Activated T-cell treated with anti-CD3 and anti-CD28 coated beads for 48 hours (primary cell): ENCODE results near the gene MYO1H.
A peak's percentile ranks its signal among the peaks of the same experiment; 100 is the strongest.
"Not testable (repeated sequence)": the region's sequence is repeated elsewhere in the genome, so short reads cannot be mapped to it uniquely, and the experiment has no call there.

Source experiments
- DNase-seq: peaks from one replicate; pipeline ENCODE4 v3.0.0-alpha.2; 2020; ENCODE audit warnings: low read depth

The MYO1H gene, protein sequence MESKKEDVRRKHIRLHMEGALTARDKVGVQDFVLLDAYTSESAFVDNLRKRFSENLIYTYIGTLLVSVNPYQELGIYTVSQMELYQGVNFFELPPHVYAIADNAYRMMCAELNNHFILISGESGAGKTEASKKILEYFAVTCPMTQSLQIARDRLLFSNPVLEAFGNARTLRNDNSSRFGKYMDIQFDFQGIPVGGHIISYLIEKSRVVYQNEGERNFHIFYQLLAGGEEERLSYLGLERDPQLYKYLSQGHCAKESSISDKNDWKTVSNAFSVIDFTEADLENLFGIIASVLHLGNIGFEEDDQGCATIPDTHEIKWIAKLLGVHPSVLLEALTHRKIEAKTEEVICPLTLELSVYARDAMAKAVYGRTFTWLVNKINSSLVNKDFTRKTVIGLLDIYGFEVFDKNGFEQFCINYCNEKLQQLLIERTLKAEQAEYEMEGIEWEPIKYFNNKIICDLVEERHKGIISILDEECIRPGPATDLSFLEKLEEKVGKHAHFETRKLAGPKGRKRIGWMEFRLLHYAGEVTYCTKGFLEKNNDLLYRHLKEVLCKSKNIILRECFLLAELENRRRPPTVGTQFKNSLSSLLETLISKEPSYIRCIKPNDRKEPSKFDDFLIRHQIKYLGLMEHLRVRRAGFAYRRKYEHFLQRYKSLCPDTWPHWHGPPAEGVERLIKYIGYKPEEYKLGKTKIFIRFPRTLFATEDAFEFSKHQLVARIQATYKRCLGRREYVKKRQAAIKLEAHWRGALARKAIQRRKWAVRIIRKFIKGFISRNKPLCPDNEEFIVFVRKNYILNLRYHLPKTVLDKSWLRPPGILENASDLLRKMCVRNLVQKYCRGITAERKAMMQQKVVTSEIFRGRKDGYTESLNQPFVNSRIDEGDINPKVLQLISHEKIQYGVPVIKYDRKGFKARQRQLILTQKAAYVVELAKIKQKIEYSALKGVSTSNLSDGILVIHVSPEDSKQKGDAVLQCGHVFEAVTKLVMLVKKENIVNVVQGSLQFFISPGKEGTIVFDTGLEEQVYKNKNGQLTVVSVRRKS

DNA sequence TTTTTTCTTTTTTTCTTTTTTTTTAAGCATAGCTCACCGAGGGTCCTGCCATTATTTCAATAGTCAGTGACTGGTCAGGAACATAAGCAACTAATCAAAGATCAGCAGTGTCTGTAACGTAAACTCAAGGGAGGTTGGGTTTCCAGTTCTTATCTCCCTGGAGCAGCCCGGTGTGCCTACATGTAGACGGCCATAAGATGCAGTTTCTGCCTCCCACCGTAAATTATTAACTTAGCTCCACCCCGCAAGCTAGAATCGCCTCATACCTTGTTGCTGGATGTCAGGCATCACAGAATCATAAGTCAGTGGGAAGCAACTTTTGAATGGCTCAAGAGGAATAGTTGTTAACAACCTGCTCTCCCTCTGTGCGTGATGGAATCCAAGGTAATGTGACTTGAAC, at the start of gene MYO1H:
MYO1H (plus strand) TSS at position 312 of the 400 bp plus-strand sequence; CDS start at position 373, 61 bp downstream.
- DNase-seq: no peak

DNA sequence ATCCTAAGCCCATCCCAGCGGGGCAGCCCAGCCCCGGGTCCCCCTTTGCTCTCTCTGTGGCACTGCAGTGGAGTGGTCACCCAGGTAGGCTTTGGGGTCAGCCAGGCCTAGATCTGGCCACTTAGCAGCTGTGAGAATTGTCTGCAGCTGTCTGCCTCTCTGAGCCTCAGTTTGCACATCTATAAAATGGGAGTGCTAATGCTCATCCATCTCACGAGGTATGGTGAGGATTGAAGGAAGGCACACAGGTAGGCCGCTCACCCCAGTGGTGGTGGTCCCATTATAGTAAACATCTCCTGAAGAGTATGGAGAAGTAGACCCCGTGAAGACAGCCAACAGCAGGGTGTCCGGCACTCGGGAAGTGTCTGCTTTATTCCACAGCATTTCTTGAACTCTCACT, 47.9 kb upstream of the MYO1H start:
- DNase-seq: no peak

DNA sequence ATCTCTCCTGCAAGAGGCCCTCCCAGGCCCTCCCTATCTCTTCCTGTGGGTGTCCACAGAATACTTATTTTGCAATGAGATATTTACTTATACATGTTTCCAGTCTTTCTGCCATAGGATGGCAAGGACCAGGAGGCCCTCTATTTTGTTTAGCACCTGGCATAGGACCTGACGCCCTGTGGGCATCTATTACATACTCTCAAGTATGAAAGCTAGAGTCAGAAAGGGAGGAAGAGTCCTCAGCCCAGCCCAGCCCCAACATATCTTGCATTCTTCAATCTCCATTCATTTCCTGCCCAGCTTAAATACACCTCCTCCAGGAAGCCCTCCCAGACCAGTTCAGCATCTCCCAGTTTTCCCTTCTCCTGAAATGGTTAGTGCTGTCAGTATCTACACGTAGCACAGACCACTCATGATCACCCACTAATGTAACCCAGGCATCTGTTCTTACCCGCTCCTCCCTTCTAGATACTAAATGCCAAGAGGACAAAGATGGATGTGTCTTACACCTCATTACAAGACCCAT, 46.0 kb upstream of the MYO1H start:
- no peak for DNase-seq

DNA sequence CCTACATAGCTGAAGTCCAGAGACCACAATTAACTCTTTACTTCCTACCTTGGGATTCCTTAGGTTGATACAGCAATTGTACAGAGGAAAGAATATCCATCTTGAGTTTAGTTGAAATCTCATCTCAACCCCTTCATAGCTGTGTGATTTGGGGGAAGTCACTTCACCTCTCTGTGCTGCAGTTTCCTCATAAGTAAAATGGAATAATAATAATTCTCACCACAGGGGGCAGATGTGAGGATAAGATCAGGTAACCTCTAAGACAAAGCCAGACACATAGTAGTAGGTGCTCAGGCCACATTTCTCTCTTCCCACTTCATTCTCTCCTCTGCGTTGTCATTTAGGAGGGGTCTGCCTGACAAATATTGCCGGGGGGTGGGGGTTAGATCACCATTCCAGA, 45.3 kb upstream of the MYO1H start:
- DNase-seq: no peak

DNA sequence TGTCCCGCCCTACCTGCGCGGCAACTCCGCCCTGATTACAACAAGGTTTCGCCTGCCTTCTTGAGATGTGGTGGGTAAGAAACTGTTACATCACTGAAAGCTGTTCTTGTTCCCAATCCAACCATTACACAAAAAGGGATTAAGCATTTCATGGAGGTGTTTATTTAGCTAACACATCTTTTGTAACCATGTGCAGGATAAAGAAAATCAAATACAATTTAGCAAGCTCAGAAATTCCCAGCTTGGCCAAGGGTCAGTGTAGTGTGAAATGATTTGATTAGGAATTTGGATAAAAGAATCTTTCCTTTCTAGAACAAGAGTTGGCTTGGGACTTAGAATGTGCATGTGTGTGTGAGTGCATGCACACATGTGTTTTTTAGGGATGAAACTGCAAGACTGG, 44.9 kb upstream of the MYO1H start:
- no peak for DNase-seq

DNA sequence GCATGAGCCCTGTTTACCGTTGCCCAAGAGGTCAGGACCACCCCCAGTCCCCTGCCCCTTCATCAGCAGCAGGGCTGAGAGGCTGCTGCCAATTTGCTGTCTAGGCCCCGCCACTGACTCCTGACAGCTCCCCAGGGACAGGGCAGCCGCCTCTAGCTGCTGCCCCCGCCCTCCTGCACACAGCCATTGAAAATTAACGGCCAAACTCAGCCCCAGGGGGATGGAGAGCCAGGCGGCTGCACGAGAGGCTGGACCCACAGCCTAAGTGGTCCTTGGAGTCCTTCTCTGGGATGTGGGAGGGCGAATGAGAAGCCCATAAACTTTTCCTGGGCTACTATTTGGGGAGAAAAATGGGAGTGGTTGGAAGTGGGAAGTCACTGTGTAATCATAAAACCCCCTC, 43.2 kb upstream of the MYO1H start:
- DNase-seq: no peak

DNA sequence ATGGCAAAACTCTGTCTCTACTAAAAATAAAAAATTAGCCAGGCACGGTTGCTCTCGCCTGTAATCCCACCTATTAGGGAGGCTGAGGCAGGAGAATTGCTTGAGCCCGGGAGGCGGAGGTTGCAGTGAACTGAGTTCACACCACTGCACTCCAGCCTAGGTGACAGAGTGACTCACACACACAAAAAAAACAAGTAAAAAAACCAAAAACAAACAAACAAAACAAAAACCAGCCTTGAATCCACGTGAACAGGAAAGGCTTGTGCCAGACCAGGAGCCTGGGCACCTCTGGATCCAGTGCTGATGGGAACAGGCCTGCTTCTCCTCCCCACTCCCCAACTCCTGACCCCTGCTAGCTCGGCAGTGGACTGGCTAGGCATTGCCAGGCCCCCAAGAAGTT, 42.2 kb upstream of the MYO1H start:
- DNase-seq: no peak

DNA sequence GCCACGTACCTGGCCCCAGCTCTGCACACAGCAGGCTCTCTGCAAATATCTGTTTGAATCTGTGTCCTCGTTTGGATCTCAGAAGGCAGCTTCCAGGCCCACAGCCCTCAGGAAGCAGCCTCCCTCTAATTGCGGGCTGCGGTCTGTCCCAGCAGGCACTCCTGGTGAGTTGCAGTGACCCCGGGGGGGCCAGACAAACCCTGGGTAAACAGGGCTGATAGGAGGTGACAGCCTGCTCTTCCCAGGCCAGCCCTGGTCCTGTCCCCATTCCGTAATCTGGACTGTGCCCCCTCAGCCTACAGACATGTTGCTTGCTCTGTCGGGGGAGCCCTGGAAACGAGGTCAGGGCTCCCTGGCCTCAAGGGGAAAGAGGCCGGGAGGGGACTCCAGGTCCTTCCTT, 40.6 kb upstream of the MYO1H start:
- no peak for DNase-seq

DNA sequence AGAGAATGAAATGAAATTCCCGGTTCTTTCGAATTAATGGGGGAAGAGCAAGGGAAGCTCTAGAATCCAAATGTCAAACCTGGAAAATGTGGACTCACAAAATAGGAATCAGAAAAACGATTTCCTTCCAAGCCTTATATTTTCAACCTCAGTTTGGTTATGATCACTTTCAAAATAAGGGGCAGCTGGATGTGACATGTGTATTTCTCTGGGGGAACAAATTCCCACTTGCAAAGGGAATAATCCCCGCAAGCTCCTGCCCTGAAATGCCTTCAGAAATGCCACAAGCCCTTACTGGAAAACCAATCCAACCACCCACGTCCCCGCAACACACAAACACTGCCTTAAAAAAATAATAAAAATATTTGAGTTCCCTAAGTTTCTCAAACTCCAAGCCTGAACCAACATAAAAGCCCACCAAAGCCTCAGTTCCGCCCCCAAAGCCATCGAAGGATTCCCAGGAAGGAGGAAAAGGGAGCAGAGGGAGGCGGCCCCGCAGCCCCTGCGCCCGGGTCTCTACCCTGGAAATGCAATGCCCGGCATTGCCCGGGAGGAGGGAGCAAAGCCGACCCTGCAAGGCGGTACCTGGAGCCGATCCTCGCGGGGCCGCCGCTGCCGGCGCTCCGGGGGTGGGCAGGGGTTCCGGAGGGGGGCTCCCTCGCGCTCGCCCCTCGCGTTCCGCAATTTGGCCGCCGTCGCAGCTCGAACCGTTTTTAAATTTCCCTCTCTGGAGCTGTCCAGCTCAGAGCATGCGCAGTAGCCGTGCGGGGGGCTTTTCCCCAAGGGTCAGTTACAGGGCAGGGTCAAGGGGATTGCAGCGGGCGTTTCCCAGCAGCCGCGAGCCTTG, 38.9 kb upstream of the MYO1H start, which contains the start of gene FOXN4:
FOXN4 (minus strand) TSS at position 751 of the 847 bp plus-strand sequence. CDS start 963 bp downstream, outside the sequence.
- no peak for DNase-seq

DNA sequence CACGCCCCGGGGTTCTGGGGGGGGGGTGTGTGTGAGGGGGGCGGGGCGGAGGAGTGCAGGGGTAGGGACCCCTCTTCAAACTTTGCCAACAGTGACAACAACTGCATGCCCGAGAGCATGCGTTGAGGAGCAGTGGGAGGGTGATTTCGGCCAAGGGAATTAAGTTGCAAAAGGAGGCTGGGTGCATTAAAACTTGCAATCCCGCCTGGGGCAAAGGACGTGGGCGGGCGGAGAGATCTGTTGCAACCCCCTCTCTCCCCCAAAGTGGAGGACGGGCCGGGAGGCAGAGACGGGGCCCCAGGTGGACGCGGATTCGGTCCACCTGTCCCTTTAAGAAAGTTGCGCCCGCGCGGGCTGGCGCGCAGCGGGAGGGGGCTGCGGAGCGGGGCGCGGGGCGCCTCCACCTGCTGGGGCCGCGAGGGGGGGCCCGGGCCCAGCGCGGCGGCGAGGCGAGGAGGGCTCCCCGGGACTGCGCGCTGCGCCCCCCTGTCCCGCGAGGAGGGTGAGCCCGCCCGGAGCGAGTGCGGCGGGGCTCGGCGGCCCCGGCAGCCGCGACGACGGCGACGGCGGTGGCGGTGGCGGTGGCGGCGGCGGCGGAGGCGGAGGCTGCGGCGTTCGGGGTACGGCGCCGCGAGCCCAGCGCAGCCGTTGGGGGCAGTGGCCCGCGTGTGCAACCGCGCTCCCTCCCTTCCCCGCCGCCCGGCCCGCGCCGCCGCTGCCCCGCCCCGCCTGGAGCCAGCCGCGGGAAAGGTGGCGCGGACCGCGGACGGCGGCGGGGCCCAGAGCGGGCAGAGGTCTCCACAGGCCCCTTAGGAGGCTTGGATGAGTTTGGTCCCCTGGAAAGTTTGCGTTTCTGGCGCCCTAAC, 38.1 kb upstream of the MYO1H start:
- no peak for DNase-seq

DNA sequence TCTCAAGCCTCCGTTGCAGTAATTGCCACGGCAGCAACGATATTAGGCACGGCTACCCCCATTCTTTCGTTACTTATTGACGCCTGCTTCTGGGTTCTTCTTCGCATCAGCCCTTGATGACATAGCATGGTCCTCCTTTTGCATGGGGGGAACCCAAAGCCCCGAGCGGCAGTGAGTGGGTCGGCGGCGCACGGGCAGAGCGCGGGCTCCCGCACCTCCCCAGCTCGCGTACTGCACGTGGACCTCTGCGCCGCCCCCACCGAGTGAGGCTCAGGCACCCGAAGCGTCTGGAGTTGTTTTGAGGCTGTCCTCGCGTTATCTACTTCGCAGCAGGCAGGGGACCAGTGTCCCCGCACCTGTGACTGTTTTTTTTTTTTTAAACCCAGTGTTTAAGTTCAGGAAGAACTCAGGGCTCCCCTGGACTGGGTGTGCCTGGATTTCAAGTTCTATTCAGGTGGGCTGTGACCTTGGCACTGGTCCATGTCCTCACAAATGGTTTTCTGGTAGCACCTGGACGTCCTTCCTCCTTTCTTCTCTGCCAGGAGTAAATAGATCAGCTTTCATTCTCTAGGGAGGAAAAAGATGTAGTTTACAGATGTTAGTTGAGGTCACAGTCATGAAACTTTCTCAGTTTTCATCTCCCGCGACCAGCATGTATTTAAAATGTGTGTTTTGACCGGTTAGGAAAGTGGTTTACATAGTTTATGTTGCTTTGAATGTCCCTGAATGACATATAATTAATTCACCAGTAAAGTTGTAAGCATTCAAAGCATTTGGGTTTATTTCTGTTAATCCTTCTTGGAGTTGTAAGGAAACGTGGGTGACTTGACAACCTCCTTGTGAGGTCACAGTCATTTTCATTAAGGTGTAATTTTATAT, 37.2 kb upstream of the MYO1H start:
- DNase-seq: peak; percentile 12

DNA sequence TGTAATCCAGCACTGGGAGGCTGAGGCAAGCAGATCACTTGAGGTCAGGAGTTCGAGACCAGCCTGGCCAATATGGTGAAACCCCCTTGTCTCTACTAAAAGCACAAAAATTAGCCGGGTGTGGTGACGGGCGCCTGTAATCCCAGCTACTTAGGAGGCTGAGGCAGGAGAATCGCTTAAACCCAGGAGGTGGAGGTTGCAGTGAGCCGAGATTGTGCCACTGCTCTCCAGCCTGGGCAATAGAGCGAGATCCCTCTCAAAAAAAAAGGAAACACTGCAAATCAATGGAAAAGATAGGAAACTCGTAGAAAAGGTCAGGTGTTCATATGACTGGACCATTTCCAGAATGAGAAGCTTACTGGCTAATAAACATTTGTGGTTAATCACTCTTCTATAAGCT, 26.4 kb upstream of the MYO1H start:
- not testable (repeated sequence) for DNase-seq

DNA sequence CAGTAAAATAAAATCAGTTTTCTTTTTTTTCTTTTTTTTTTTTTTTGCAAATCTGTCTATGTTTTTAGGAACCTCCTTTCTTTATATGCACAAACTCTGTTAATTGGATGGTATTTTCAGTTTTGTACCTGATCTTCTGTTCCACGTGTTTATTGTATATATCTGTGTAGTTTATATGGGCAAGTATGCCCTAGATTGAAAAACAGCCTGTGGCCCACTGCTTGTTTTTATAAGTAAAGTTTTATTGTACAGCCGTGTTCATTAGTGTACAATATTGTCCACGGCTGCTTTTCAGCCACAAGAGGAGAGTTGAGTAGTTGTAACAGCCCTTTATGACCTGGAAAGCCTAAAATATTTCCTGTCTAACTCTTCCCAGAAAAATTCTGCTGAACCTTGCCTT, 18.7 kb upstream of the MYO1H start:
- DNase-seq: no peak

DNA sequence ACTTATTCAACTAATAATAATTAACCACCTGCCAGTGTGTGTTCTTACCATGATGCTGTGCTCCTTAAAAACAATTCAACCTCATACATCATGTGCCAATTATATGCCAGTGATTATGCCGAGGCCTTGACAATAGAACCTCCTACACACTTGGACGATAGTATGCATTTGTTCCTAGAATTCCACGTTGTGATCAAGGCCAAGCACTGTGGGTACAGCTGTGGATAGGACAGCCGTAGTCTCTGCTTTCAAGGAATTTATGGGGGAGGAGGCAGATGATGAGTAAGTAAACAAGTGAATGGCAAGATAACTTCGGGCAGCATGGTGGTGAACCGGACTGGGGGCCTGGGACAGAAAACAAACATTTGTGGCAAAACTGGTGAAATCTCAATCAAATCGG, 18.0 kb upstream of the MYO1H start:
- DNase-seq: no peak

DNA sequence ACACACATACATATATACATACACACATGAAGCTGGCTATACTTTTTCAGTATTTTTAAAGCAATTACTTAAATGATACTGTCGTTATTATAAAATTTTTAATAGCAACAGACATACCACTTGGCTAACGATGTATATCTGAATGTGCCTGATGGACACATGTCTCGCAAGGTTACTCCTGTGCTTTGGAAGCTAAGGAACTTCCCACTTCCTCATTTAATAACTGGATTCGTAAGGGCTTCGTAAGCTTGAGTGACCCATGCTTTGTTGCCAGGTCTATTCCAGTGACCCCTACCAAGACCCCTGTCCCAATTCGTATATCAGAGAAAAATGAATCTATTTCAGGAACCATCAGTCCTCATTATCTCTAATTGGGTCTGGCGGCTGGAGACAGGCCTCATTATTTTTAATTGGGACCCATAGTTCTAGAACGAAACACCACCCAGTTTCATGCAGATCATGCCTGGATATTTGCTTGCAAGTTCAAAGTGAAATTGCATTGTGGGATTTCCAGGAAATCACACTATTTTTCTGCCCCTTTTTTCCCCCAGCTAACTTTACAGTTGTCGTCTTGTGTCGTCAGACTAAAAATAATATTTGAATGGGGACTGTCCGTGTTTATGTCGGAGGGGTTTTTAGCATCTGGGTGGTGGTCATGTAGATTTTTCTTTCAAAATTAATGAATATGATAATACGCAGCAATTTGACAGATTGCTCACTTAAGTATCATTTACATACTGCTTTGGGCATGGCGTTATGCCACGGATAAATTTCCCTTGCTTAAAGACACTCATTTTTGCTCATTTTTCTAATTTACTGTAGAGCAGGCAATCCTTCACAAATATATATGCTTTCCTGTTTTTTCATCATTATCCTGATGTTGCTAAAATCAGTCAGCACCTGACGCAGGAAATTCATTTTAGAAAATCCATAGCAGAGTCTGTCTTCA, 17.1 kb upstream of the MYO1H start:
- DNase-seq: no peak

DNA sequence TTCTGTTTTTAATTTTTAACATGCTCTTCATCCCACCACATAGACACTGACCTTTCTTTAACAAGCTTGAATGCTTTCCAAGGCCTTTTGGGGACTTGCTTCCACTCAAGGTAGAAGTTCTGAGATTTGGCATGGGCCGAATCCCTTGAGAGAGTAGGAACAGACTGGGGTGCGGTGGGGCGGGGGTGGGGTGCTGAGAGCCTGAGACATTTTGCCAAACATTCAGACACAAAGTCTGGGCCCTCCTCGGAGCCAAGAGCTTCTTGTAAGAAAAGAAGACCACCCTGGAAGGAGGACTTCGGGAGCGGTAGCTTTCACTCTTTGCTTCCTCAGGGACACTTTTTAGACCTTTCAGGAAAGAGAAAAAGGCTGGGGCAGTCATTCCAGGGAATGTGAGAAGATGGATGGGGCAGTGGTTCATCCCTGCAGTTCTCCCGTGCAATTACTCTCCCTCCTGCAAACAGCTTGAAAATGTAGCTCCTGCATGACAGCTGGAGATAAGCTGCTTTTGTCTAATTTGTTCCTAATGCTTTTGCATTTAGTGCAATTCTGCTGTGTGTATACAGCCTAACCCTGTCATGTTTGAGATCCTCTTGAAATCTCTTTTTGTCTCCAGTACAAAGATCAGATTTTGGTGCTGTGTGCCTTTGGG, 16.3 kb upstream of the MYO1H start:
- DNase-seq: no peak

DNA sequence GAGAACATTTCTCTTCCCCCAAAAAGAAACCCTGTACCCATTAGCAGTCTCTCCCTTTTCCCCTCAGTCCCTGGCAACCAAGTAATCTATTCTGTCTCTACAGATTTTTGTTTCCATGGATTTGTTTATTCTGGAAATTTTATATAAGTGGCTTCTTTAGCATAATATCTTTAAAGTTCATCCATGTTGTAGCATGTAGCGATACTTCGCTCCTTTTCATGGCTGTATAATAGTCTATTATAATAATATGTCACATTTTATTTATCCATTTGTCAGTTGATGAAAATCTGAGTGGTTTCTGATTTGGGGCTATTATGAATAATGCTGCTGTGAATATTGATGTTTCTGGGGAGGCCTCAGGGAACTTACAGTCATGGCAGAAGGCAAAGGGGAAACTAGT, 12.8 kb upstream of the MYO1H start:
- no peak for DNase-seq

DNA sequence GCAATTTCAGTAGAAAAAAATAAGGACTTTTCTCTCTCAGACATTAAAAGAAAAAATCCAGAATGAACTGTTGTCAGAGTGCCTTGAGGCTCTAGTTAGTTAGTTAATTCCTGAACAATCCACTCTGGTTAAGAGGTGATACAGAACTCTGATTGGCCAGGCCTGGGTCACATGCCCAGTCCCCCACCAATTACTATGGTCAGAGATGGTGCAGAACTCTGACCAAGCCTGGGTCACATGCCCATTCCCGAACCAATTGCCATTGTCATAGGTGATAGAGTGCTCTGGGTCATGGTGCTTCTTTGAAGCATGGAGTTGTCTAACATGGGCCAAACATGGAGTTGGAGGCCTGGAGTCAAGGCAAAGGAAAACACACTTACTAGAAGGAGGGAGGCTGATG, 11.1 kb upstream of the MYO1H start:
- no peak for DNase-seq
